Left colon (tissue), 2 donors: ENCODE data around the gene TMEM94. TPM values are rescaled to one million over a fixed set of nuclear protein-coding genes. Genes with fewer than 3 reads are reported as not detected.

Source experiments
- ATAC-seq: fragments of 200-7000 bp; cut with Tn5 transposase; one replicate; pipeline ENCODE4 v1.9.1; 2020; ENCODE audit warnings: mild to moderate bottlenecking, moderate library complexity
- DNase-seq, 2 donors: peaks; one replicate each; pipeline ENCODE4 v3.0.0-alpha.2; 2020
- intact Hi-C, 2 donors: fragments of 100-400 bp; cut with DNase I in 1 of 2; cut with micrococcal nuclease in 1 of 2; formaldehyde crosslinking; loops; one replicate each; pipeline versions ENCODE4 v1.11.2 to v1.14.0; 2022; cut with DNase I, micrococcal nuclease
- microRNA-seq, 2 donors: library from miRNA; unstranded; fragments of <30 nt; microRNA quantifications; one replicate each; pipeline versions ENCODE4 v1.1.0 to v1.2.0, GENCODE V29; 2020
- total RNA-seq, 2 donors: library from RNA; stranded (reverse); fragmentation: NEBNext Ultra II Directional; extraction: Animal tissue kit (Norgen Biotek cat#: 25700); gene quantifications; one replicate each; pipeline ENCODE4 v1.2.1, GENCODE V29; 2021
- donor health status: DM: no; HTN: no; CAD: no.
- donor health status: DM: yes; HTN: yes; CAD: no.

The TMEM94 gene
- total RNA-seq, 2 donors from 2014 or later, result 99.9 to 123 TPM

- no peak for DNase-seq
- intact Hi-C loops, result no loop called here
- peak; percentile 18 for ATAC-seq
These were observed 74.6 kb downstream of the TMEM94 start for GRCh38 chr17:75530837-75531720.

- no peak for DNase-seq
- peak; percentile 27 for ATAC-seq
These were observed 75.3 kb downstream of the TMEM94 start for GRCh38 chr17:75531721-75532072.

GRCh38 chr17:75535119-75535537, 78.7 kb downstream of the TMEM94 start:
- ATAC-seq, result peak; percentile 65
- peak; percentile 73 to 81 for DNase-seq
- intact Hi-C loops, result no loop called here

More at GRCh38 chr17:75531721-75532072, 75.3 kb downstream of the TMEM94 start:
- intact Hi-C loops, result no loop called here

- DNase-seq, result no peak
- ATAC-seq, result no peak
- intact Hi-C loops, result no loop called here
These were observed 79.4 kb downstream of the TMEM94 start for GRCh38 chr17:75535871-75536270.

DNA sequence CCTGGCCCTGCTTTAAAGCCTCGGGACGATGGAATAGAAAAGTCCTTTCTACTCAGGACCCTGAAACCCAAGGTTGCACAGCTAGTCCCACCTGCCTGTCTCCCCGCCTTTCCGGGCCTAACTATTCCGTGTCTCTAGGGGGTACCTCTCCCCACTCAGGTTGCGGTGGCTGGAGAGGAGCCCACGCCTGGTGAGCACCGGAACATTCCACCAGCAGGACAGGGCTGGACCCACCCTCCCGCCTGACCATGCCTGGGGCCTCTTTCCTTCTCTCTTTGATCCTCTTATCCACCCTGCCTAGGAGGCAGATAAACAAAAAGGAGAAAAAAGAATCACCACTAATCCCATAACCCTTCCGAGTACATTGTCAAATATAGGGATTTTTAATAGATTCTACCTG, 79.9 kb downstream of the TMEM94 start:
- DNase-seq, result no peak
- no peak for ATAC-seq
- intact Hi-C loops, result no loop called here

DNA sequence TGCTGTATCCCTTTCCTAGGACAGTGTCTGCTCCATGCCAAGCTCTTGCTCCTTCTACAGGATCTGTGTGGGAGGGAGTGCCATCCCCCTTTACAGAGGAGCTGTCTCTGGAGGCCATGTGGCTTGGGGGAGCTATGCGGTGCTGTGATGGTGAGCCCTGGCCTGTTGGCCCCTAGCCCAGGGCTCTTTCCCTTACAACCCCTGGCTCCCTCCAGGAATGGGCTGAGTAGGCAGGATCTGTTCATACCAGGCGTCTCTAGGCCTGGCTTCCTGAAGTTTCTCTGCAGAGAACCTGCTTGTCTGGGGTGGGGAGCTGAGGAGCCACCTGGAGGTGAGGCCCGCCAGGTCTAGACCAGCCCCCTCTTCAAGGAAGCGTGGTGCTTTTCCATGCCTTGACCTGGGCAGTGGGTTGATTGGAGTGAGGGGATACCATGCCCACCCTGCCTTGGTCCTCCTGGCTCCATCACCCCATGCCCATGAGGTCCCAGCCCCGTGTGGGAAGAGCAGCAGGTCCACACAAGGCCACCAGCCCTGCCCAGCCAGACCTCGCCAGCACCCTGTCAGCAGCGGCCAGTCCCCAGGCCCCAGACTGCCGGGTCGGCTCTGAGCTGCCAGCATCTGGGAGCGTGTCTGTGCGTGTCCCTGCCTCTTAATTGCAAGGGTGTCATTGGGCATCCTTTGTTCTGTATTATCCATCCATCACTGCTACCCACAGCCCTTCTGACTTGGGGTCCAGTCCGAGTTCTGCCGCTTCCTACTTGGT, 83.7 kb downstream of the TMEM94 start:
- no peak for DNase-seq
- no peak for ATAC-seq
- intact Hi-C loops, result no loop called here

GRCh38 chr17:75540923-75541503, 84.6 kb downstream of the TMEM94 start:
- DNase-seq, result peak in 1 of 2 donors; percentile 65
- intact Hi-C loops, result no loop called here
- ATAC-seq, result peak; percentile 33

DNA sequence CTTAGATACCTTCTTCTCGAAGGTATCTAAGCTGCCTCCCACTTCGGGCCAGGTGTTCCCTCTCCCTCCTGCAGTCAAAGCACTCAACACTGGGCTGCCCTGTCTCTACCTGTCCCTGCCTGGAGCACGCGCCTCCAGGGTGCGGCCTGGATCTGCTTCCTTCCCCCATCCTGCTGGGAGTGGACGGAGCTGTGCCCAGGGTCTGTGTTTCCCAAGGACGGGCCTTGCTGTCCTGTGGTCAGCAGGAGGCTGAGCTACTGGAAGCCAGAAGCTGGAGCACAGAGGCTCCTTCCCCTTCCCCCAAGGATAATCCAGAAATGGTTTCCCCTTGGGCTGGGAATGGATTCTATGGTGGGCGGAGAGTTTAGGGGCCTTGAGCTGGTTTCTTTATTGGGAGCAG, 85.8 kb downstream of the TMEM94 start:
- ATAC-seq, result peak; percentile 71
- intact Hi-C loops, result no loop called here
- peak; percentile 71 to 77 for DNase-seq

- DNase-seq, result peak in 1 of 2 donors; percentile 55
- intact Hi-C loops, result no loop called here
These were observed 86.4 kb downstream of the TMEM94 start for GRCh38 chr17:75542728-75543336.

GRCh38 chr17:75544250-75544649, 87.8 kb downstream of the TMEM94 start:
- DNase-seq (no peak), ATAC-seq (no peak)
- intact Hi-C loops, result no loop called here

More at GRCh38 chr17:75542728-75543336, 86.4 kb downstream of the TMEM94 start:
- ATAC-seq, result peak; percentile 47

DNA sequence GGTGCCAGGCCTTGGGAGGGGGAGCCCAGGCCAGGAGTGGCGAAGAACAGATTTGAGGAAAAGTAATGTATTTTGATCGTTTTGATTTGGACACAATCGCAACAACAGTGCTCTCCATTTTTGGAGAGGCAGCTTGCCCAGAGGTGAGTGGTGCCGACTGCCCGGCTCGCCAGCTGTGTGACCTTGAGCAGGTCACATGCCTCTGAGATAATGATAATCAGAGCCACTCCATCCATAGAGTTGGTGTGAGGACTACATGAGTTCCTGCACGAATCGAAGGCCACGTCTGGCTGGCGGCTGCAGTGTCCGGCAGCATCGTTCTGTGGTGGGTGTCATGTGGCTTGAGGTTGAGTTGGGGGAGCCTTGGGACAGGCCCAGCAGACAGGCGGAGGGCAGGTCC, 89.7 kb downstream of the TMEM94 start:
- intact Hi-C loops, result no loop called here
- ATAC-seq (no peak), DNase-seq (no peak)

DNA sequence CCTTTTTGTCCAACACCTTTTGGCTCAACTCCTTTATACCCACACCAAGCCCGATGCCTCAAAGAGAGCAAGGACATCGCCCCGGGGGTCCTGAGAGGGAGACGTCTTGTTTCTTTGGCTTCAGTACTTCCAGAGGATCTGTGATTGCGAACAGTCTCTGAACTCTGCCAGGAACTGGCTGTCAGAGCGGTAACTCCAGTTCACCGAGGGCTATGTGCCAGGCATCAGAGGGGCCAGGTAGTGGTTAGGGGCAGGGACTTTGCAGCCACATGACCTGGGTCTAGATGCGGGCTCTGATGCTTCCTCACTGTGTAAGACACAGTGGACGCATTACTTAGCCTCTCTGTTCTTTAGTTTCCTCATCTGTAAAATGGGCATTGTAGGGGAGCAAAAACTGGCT, 90.7 kb downstream of the TMEM94 start:
- ATAC-seq, result no peak
- DNase-seq, result no peak
- intact Hi-C loops, result no loop called here

- DNase-seq, result no peak
- ATAC-seq, result no peak
- intact Hi-C loops, result no loop called here
These were observed 92.4 kb downstream of the TMEM94 start for GRCh38 chr17:75548813-75549212.

Small RNAs within 50 kb of the gene (microRNA-seq; reads per million reads assigned to microRNA genes)
- gene MIR6785, result 0 to 0.53 reads per million in 2 donors

Other genes with a start within 250 kb of the TMEM94 start
- 10 to 100 TPM; 39.9 to 46.5 TPM for gene GGA3, start 195.0 kb upstream of the TMEM94 start, total RNA-seq
- gene MRPS7, start 194.8 kb upstream of the TMEM94 start, total RNA-seq, result 10 to 100 TPM; 48.1 to 66.9 TPM
- 10 to 100 TPM; 18.4 to 24.7 TPM for gene MIF4GD, start 185.4 kb upstream of the TMEM94 start, total RNA-seq
- 10 to 100 TPM; 10.7 to 14.0 TPM for gene SLC25A19, start 167.2 kb upstream of the TMEM94 start, total RNA-seq
- gene GRB2, start 51.0 kb upstream of the TMEM94 start, total RNA-seq, result 100 to 1,000 TPM; 112 to 117 TPM
- gene CASKIN2, start 58.9 kb downstream of the TMEM94 start, total RNA-seq, result 10 to 100 TPM; 28.4 to 30.6 TPM
- gene TSEN54, start 59.9 kb downstream of the TMEM94 start, total RNA-seq, result 10 to 100 TPM; 30.1 to 38.9 TPM
- 100 to 1,000 TPM; 447 to 529 TPM for gene LLGL2, start 69.1 kb downstream of the TMEM94 start, total RNA-seq
- 100 to 1,000 TPM; 575 to 676 TPM for gene MYO15B, start 131.2 kb downstream of the TMEM94 start, total RNA-seq
- gene SMIM5, start 176.8 kb downstream of the TMEM94 start, total RNA-seq, result 10 to 100 TPM; 15.4 to 28.3 TPM
- 10 to 100 TPM; 23.2 to 27.0 TPM for gene RECQL5, start 210.5 kb downstream of the TMEM94 start, total RNA-seq
- gene SAP30BP, start 210.7 kb downstream of the TMEM94 start, total RNA-seq, result 10 to 100 TPM; 72.1 to 72.5 TPM